AG04450 (cell line): ENCODE measurements around the gene TMEM37. TPM values are rescaled to one million over a fixed set of nuclear protein-coding genes. Genes with fewer than 3 reads are reported as not detected.

Source experiments
- CTCF ChIA-PET: fragments of 300-600, 350-600 bp; formaldehyde crosslinking; extraction: SDS; loops from one replicate; lab custom pipeline; 2022; ENCODE audit warnings: antibody characterized with exemption, inconsistent platforms; lab: Charles Lee
- POLR2A ChIA-PET: fragments of 350-600 bp; formaldehyde crosslinking; extraction: SDS; loops from one replicate; lab custom pipeline; 2021; ENCODE audit warnings: antibody characterized with exemption, inconsistent platforms; lab: Yijun Ruan, JAX
- DNase-seq: peaks from one replicate; pipeline ENCODE4 v3.0.0-alpha.2; 2011; ENCODE audit warnings: low read depth, low spot score
- H3K27ac ChIP-seq: one replicate; pipeline ENCODE4 v1.5.1; 2012; ENCODE audit warnings: low read depth, low read length, control low read depth
- H3K27me3 ChIP-seq: one replicate; pipeline ENCODE4 v1.6.0; 2012; ENCODE audit warnings: low read length; ENCODE audit not compliant: control insufficient read depth, insufficient read depth
- H3K4me3 ChIP-seq: 2 replicates; pipeline ENCODE4 v1.5.1; 2011; ENCODE audit warnings: mild to moderate bottlenecking, low read depth, low read length, control low read depth
- H3K9me3 ChIP-seq: 2 replicates; pipeline ENCODE4 v1.5.1; 2012; ENCODE audit warnings: low read length; ENCODE audit not compliant: control insufficient read depth, insufficient read depth
- polyA plus RNA-seq: library from polyadenylated mRNA; depleted of rRNA; stranded (reverse); fragments of >200 nt; gene quantifications from 2 replicates; pipeline ENCODE4 v1.2.3, GENCODE V29; 2011
- TF ChIP-seq, protein P1 (sequence below): IDR thresholded peaks from 2 replicates; pipeline ENCODE4 v1.5.1; 2011; ENCODE audit warnings: low read depth, low read length, control low read depth, inconsistent platforms

The TMEM37 gene
- polyA plus RNA-seq, 1 experiment: 0.98 TPM

DNA sequence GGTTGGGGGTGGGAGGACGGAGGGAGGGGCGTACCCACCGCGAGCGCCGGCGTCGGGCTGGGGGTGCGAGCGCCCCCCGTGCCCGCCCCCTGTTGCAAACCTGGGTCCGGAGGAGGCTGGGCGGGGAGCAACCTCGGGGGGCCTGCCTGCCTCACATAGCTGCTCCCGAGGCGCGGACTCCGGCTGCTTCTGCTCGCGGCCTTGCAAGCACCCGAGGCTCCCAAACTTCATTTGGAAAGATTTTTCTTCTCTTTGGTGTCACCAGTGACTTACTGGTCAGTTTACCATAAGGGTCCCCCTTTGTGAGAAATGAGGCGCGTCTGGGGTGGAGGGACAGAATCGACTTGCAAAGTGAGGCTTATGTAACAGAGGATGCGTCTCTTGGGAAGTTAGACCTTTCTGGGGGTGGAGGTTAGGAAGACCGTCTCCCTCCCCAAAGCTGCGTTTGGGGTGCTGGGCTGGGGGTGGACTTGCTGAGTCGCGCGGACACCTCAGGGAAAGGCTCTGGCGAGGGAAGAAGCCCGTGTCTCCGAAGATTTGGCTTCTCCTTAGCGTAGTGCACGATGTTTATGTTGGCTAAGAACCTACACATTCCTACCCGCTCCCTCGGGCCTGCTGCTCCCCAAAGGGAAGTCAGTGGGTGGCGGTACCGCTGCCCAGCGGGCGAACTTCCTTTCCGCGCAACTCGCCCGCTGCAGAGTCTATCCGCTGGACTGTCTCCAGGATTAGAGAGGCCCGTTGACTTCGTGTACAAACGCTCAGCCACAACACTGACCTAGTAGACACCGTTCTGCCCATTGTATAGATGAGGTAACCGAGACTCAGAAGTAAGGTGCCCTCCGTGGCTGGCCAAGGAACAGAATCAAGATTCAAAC is 559 bp downstream of the TMEM37 start:
- Histone ChIP-seq H3K27ac (no peak overlapping the region), H3K4me3 (peak overlapping the region; percentile 40), H3K9me3 (peaks cover 4% of the 10 kb centered on the region; the same call in 1 of the 2 replicates), H3K27me3 (peaks cover 46% of the 10 kb centered on the region)
- TF ChIP-seq, protein P1, sequence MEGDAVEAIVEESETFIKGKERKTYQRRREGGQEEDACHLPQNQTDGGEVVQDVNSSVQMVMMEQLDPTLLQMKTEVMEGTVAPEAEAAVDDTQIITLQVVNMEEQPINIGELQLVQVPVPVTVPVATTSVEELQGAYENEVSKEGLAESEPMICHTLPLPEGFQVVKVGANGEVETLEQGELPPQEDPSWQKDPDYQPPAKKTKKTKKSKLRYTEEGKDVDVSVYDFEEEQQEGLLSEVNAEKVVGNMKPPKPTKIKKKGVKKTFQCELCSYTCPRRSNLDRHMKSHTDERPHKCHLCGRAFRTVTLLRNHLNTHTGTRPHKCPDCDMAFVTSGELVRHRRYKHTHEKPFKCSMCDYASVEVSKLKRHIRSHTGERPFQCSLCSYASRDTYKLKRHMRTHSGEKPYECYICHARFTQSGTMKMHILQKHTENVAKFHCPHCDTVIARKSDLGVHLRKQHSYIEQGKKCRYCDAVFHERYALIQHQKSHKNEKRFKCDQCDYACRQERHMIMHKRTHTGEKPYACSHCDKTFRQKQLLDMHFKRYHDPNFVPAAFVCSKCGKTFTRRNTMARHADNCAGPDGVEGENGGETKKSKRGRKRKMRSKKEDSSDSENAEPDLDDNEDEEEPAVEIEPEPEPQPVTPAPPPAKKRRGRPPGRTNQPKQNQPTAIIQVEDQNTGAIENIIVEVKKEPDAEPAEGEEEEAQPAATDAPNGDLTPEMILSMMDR: no peak
- CTCF ChIA-PET: interaction anchor here (1.9 kb wide), 1 partner anchor 44 kb away, joined by 6 read pairs; no protein-coding TSS in a partner anchor
- POLR2A ChIA-PET: no interaction called here
- no peak for DNase-seq

DNA sequence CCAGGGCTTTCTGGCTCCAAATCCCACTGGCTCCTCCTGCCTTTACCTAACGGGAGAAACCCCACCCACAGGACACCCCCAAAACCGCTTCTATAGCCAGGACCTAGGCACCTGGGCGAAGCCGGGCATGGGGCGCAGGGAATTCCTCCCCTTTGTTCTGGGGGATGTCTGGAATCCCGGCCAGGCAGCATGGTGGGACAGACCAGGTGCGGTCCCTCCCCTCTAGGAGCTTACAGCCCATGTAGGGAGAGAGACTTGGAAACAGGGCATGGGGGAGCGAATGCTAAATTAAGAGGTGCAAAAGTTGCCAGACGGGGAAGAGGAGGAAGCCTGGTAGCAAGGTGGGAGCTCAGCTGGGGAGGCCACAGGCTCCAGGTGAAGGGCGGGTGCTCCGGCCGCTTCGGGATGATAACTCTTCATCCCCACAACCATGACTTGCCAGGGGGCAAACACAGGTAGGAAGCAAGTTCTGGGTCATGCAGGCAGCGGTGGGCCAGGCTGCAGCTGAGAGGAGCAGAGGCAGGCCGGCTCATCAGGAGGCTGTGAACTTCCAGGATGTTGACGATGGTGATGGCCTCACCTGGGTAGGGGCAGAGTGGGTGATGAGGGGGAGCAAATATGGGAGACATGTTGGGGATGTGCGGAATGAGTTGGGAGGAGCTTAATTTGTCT is 1.3 kb downstream of the TMEM37 start:
- POLR2A ChIA-PET: no interaction called here
- Histone ChIP-seq H3K4me3 (no peak overlapping the region), H3K27ac (no peak overlapping the region), H3K9me3 (peaks cover 4% of the 10 kb centered on the region; the same call in 1 of the 2 replicates), H3K27me3 (peaks cover 41% of the 10 kb centered on the region)
- CTCF ChIA-PET: interaction anchor here (0.7 kb wide), 1 partner anchor 9 kb away, joined by 3 read pairs; no protein-coding TSS in a partner anchor
- TF ChIP-seq, protein P1: no peak
- no peak for DNase-seq

DNA sequence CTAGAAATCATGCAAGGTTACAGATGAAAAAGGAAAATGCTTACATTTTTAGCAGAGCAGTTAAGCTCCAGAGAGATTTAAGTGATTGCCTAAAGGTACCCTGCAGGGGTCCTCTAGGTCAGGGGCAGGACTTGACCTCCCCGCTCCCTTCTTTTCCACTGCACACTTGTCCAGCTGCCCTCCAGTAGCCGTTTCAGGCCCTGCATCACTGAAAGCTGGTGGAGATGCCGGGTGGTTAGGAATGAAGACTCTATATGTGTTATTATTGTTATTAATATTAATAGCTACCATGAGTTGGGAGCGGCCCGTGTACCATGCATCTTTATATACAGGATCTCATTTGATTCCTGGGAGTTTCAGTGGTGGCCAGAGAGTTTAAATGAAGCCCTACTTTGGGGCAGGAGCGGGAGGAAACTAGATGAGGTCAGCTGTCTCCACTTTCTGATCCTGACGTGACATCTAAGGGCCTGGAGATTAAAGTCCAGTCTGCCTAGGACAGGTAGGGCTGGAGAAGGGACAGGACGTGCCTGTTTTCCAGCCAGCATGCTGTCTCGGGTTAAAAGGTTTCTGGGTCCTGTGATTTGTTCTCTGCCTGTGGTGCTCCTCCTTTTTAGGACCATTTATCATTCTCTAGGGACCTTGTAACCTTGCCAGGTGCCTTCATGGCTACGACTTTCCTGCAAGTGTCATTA is 2.1 kb downstream of the TMEM37 start:
- POLR2A ChIA-PET: no interaction called here
- Histone ChIP-seq H3K9me3 (peaks cover 4% of the 10 kb centered on the region; the same call in 1 of the 2 replicates), H3K27me3 (peaks cover 46% of the 10 kb centered on the region), H3K27ac (no peak overlapping the region), H3K4me3 (no peak overlapping the region)
- CTCF ChIA-PET: interaction anchor here (0.7 kb wide), 1 partner anchor 8 kb away, joined by 3 read pairs; no protein-coding TSS in a partner anchor
- TF ChIP-seq, protein P1: no peak
- no peak for DNase-seq

DNA sequence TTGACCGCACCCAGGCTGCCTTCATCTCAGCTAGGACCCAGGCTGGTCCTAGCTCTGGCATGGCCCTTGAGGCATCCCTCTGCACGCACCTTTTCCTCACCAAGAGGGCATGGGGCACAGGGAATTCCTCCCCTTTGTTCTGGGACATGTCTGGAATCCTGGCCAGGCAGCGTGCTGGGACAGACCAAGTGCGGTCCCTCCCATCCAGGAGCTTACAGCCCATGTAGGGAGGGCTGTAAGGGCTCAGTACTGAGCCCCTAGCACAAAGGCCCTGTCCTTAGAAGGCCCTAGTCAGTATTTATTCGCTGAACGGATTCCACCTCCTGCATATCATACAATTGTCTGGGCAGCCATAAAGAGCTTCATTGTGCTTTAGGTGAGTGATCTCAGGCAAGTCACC is 3.0 kb downstream of the TMEM37 start:
- Histone ChIP-seq H3K27me3 (peaks cover 44% of the 10 kb centered on the region), H3K27ac (no peak overlapping the region), H3K4me3 (no peak overlapping the region), H3K9me3 (peaks cover 4% of the 10 kb centered on the region; the same call in 1 of the 2 replicates)
- TF ChIP-seq, protein P1: no peak
- CTCF ChIA-PET: interaction anchor here (1.1 kb wide), 1 partner anchor 41 kb away, joined by 6 read pairs; no protein-coding TSS in a partner anchor
- DNase-seq: no peak
- POLR2A ChIA-PET: no interaction called here
